GM12873 (cell line): ENCODE measurements around the gene LYRM2.

Experiments
- CTCF ChIP-seq: IDR thresholded peaks from 2 replicates; pipeline ENCODE4 v1.5.1; 2012; ENCODE audit warnings: low read depth, mild to moderate bottlenecking, moderate library complexity, low read length, control low read depth; ENCODE audit not compliant: insufficient read depth; ENCODE audit errors: missing control alignments

LYRM2 gene

GRCh38 chr6:89555806-89556205, 82.7 kb downstream of the LYRM2 start:
- TF ChIP-seq CTCF = no peak

- no peak for TF ChIP-seq CTCF
These were observed 83.5 kb downstream of the LYRM2 start for GRCh38 chr6:89555031-89555430.

GRCh38 chr6:89554106-89554505, 84.4 kb downstream of the LYRM2 start:
- TF ChIP-seq CTCF = no peak

- no peak for TF ChIP-seq CTCF
These were observed 85.1 kb downstream of the LYRM2 start for GRCh38 chr6:89553431-89553830.

GRCh38 chr6:89547281-89547680, 91.3 kb downstream of the LYRM2 start:
- TF ChIP-seq CTCF = no peak

GRCh38 chr6:89542866-89543265, 95.7 kb downstream of the LYRM2 start:
- TF ChIP-seq CTCF = no peak

- no peak for TF ChIP-seq CTCF
These were observed 96.3 kb downstream of the LYRM2 start for GRCh38 chr6:89542081-89542857.

- no peak for TF ChIP-seq CTCF
These were observed 98.8 kb downstream of the LYRM2 start for GRCh38 chr6:89539779-89540178.
